Activated CD8-positive, alpha-beta memory T cell treated with anti-CD3 and anti-CD28 coated beads for 48 hours (primary cell): Measurements from ENCODE around the gene KRTAP4-4.
"Not testable (repeated sequence)": the region's sequence is repeated elsewhere in the genome, so short reads cannot be mapped to it uniquely, and the experiment has no call there.

Source experiments
- DNase-seq, 3 experiments: peaks; one replicate each; pipeline ENCODE4 v3.0.0-alpha.2; 2020; ENCODE audit warnings: low read depth in 2 of 3, low spot score in 2 of 3

KRTAP4-4 gene

DNA sequence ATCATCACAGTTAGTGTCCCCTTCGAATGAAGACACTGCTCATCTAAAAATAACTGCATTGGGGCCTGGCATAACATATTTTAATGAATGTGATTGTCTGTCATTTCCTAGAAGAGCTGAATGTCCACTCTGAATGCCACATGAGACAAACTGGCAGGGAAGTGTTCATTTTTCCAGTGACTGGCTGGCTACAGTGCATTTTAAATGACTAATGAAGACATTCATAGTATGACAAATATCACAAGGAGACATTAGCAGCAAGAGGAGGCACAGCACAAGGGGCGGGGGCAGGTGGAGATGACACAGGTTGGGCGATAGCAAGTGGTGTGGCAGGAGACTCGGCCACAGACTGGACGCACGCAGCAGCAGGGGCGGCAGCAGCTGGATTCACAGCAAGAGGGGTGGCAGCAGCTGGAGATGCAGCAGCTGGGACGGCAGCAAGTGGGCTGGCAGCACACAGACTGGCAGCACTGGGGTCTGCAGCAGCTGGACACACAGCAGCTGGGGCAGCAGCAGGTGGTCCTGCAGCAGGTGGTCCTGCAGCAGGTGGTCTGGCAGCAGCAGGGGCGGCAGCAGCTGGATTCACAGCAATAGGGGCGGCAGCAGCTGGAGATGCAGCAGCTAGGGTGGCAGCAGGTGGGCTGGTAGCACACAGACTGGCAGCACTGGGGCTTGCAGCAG lies 11.4 kb downstream of the KRTAP4-4 start:
- not testable (repeated sequence) for DNase-seq

- no peak for DNase-seq
Observed at GRCh38 chr17:41147531-41148204, 12.9 kb downstream of the KRTAP4-4 start.

DNA sequence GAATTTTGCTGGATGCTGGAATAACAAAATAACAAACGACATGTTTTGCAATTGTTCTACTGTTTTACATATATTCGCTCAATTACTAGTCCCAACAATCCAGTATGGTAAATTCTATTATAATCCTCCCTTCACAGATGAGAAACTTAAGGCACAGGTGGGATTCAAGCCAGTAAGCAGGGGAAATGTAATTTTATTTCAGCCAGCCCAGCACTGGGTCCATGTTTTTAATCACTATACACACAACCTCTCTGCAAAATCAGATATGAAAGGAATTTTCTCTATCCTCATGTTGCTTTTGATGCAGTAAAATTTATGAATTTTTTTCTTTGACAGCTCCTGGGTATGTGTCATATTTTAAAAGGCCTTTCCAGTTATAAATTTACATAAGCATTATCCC lies 15.3 kb downstream of the KRTAP4-4 start:
- no peak for DNase-seq

DNA sequence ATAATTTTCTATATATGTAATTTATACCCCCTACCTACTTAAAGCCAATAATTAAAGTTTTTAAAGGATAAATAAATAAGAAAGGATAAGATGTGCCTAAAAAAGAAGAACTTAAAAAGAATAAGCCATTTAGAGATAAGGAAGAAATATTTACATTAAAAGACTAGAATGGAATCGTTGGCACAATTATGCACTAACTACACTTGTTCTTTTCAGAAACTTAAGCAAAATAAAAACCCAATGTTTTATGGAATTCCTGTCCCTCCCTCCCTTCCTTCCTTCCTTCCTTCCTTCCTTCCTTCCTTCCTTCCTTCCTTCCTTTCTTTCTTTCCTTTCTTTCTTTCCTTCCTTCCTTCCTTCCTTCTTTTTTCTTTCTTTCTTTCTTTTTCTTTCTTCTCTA lies 15.7 kb downstream of the KRTAP4-4 start:
- DNase-seq, result no peak

DNA sequence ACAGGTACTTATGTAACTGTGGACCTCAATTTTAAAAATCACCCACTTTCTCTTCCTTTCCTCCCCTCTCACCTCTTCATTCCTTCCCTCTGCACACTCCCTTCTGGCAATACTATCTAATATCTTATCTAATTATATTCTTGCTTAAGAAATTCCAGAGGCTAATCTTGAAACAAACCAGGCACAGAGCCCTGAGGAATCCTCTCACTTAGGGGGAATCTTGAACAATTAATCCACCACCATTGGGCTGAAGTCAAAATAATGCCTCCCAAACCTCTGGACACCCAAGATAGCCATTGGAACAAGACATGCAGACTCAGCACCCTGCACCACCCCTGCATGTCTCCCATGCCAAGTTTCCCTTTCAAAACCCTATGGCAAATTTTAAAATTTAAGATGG lies 19.2 kb downstream of the KRTAP4-4 start:
- no peak for DNase-seq

DNA sequence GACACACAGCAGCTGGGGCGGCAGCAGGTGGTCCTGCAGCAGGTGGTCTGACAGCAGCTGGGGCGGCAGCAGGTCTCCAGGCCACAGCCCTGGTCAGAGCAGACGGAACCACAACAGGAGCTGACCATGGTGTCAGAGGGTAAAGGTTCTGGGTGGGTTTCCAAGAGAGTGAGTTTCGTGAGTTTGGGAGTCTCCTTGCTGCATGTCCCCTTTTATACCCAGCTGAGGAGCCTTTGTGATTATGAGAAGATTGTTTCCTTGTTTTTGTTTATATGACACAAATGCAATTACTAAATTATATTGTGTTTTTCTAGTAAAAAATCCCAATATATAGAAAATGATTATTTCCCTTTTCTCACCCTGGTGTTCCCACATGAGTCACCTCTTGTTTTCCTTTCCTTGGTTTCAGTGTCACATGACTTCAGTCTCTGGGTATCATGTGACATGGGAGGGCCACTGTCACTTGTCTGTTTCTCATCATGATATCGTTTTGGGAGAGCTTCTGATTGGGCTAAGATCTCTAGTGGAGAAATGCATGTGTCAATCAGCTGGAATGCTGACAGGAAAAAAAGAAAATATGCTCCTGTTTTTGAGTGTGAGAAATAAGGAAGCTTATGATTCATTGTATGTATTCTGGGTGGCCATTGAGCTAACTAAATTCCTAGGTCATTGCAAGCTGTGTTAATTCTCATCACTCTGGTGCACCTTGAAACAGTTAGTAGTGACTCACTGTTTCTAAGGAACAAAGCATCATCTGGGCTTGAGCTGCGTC lies 20.0 kb downstream of the KRTAP4-4 start, which contains the start of gene KRTAP4-6:
TSS of gene KRTAP4-6 (minus strand) at position 185 of the 772 bp plus-strand sequence. CDS start at position 128, 57 bp downstream.
- DNase-seq, result no peak

- not testable (repeated sequence) for DNase-seq
Observed at GRCh38 chr17:41139865-41140264, 20.7 kb downstream of the KRTAP4-4 start.

DNA sequence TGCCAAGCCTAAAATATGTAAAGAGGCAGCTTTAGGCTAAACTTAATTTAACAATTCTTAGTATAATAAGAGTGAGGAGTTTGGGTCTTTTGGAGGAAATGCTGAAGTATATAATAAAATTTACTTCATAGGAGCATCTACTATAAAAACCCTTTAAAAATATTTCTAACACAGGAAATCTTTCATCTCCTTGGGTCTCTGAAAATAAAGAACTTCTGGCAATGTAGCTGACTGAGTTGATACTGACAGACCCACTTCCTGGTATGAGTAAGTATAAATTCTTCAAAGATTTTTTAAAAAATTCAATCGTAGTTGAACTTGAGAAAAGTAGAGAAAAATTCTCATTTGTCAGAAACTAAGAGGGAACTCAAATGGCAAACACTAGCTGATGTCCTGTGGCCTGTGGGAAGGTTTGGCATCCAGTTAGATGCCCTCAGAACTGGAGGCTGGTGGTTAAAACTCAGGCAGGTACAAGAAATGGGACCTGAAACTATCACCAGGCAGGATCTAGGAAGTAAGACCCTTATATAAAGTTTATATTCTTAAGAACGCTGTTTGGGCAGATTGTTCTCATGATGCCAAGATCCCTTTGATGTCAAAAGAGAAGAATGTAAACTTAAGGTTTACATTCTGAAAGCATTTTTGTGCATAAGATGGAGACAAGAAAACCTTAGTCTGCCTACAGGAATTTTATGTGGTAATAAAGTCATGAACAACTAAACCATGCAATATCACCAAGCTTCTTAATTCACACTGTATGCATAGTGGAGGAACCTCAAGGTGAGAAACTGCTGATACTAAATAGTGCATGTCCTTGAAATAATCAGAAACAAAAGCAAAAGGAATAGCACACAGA lies 26.4 kb downstream of the KRTAP4-4 start:
- no peak for DNase-seq

GRCh38 chr17:41131979-41132378 lies 28.6 kb downstream of the KRTAP4-4 start:
- no peak for DNase-seq

- no peak for DNase-seq
Observed at GRCh38 chr17:41127371-41127770, 33.2 kb downstream of the KRTAP4-4 start.

DNA sequence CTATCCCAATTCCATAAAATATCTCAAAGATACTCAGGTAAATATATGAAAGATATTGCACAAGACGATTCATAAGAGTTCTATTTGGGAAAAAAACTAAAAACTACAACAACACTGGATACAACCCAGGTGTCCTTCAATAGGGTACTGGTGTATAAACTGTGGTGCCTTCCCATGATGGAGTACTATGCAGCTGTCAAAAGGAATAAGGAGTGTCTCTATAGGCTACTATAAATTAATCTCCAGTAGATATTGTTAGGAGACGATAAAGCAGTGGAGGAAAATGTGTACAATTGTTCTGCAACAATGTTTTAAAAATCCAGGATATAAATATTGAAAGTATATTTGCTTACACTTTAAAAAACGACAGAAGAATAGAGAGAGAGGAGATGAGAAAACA lies 34.1 kb downstream of the KRTAP4-4 start:
- no peak for DNase-seq

GRCh38 chr17:41125064-41125463 lies 35.5 kb downstream of the KRTAP4-4 start:
- DNase-seq, result no peak

- not testable (repeated sequence) for DNase-seq
Observed at GRCh38 chr17:41123991-41124371, 36.6 kb downstream of the KRTAP4-4 start, which contains the start of gene KRTAP4-12. Gene KRTAP4-12, minus strand, starts transcription at chr17:41124182. Its CDS starts 60 bp downstream, at chr17:41124122.

DNA sequence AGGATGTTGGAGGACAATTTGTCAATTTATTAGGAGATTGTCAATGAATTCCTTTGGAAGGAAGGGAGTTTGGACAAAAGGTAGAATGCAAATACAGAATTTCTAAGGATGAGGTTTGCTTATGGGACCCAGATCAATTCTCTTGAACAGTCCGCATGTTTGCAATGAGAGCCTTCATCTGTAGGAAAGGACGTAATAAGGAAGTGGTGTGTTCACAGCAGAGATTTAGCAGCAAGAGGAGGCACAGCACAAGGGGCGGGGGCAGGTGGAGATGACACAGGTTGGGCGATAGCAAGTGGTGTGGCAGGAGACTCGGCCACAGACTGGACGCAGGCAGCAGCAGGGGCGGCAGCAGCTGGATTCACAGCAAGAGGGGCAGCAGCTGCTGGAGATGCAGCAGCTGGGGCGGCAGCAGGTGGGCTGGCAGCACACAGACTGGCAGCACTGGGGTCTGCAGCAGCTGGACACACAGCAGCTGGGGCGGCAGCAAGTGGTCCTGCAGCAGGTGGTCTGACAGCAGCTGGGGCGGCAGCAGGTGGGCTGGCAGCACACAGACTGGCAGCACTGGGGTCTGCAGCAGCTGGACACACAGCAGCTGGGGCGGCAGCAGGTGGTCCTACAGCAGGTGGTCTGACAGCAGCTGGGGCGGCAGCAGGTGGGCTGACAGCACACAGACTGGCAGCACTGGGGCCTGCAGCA lies 37.1 kb downstream of the KRTAP4-4 start:
- DNase-seq, result not testable (repeated sequence)

DNA sequence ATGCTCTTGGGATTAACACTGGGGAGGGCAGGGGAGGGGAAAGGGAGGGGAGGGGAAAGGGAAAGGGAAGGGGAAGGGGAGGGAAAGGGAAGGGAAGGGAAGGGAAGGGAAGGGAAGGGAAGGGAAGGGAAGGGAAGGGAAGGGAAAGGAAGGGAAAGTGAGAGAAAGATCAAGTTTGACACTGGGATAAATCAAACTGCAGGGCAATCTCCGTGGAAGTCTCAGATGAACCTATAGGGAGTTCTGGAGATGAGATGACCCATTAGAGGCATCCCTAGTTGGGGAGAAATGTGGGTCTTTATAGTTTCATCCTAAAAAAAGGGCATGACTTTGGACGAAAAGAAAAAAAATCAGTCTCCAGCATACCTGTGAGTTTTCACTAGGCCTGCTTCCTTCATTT lies 38.8 kb downstream of the KRTAP4-4 start:
- no peak for DNase-seq

DNA sequence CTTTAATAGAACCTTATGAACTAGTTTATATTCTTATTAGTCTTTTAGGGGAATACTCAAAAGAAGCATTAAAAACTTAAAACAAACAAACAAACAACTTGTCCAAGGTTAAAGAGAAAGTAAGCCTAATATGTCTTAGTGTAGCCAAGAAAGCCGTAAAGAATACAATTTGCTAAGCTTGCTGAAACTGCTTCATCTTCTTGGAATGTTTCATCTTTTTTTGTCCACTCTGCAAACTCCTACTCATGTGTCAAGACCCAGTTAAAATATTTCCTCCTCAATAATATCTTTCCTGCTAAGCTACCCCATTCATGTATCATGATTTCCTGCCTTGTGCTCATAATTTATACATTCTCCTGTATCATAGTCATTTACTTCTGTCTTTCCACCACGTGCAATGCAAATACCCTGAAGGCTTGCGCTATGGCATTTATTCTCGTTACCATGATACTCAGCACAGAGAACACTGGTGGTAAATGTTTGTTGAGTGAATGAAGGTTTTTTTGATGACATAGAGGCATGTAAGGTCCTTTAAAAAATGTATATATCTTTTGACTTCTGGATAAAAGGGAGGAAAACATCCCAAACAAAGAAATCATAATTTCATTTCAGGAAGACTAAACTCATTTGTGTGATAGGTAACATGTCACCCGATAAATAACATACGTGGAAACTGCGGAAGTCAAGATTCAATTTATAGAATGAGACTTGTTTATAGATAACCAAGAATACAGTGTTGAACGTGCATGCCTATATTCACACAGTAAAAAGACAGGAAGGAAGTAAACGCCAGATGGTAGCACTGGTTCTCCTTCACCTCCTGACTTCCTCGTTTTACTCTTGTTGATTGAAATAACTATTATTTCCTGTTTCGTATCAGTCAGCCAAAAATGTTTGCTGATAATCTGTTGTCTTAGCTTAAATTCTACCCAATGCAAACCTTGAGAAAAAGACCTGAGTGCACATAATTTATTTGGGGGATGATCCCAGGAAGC lies 40.6 kb downstream of the KRTAP4-4 start:
- not testable (repeated sequence) for DNase-seq

DNA sequence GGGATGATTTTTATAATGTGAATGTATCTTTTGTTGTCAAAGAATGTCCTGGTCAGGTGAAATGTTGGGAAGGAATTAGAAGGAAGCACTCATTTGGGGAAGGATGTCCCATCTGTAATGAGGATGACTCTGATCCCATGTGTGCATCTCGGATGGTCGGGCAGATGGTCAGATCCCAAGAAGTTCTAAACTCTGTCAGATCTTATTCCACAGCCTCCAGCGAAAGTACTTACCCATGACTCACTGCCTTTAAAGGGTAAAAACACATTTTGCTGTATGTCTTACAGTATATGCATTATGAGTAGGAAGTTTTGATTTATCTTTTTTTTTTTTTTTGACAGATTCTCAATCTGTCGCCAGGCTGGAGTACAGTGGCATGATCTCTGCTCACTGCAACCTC lies 41.8 kb downstream of the KRTAP4-4 start:
- no peak for DNase-seq

GRCh38 chr17:41117846-41118386 lies 42.6 kb downstream of the KRTAP4-4 start, which contains the start of gene KRTAP4-11:
Gene KRTAP4-11, minus strand, starts transcription at chr17:41118373. Its CDS starts 58 bp downstream, at chr17:41118315.
- DNase-seq, result not testable (repeated sequence)

DNA sequence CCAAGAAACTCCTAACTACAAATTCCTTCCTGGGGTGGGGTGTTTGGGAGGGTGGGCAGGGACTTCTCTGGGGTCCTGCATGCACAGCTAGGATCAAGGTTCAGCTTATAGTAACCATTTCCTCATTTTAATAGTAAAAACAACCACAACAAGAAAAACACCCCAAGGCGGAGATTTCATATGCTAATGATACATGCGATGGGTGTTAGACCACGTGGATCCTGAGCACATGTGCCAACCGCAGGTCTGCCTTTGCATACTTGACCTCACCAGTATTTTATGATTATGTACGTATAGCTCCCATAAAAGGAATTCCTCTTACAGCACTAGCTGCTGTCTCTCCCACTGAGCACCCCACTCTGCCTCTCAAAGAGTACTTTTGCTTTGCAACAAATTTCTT lies 44.3 kb downstream of the KRTAP4-4 start:
- DNase-seq, result no peak
